Measurements from ENCODE around the gene INTS11. TPM values are rescaled to one million over a fixed set of nuclear protein-coding genes. Genes with fewer than 3 reads are reported as not detected.

The INTS11 gene
- total RNA-seq, 1 donor from 2014 or later, result 106 TPM

DNA sequence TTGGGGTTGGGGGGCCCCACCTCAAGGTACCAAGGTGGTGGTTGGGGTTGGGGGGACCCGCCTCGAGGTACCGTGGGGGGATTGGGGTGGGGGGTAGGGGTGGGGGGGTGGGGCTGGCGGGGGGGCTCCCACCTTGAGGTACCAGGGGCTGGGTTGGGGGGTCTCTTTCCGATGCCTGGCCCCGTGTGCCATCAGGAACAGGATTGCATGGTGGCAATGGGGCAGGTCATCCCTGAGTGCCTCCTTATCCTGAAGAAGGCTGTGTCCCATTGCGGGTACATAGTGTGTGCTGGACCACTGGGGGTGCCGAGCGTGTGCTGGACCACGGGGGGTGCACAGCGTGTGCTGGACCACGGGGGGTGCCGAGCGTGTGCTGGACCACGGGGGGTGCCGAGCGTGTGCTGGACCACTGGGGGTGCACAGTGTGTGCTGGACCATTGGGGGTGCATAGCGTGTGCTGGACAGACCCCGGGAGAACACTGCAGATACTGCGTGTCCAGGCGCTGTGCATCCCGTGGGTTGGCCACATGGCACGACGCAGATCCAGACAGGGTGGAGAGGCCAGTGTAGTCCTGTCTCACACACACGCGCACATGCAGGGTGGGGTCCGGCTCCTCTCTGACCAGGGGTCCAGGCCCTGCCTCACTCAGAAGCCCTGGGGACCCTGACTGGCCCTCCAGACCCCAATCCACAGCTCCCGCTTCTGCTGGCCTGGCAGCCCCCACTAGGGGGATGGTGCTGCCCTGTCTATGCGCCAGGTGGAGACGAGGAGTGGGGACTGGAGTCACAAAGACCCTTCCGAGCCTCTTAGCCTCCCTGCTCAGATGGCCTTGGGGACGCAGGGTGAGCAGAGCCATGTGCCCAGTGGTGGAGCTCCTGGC, 40.0 kb downstream of the INTS11 start:
- Mint-ChIP-seq H3K27ac (ENCODE audit: unreplicated experiment) (no peak overlapping the region), H3K9me3 (ENCODE audit: unreplicated experiment) (no peaks in the 10 kb centered on the region), H3K4me3 (ENCODE audit: unreplicated experiment) (no peak overlapping the region), H3K36me3 (ENCODE audit: unreplicated experiment) (no peaks in the 10 kb centered on the region), H3K4me1 (ENCODE audit: unreplicated experiment) (no peaks in the 10 kb centered on the region), H3K27me3 (ENCODE audit: unreplicated experiment) (no peaks in the 10 kb centered on the region)
- TF ChIP-seq, protein P1, sequence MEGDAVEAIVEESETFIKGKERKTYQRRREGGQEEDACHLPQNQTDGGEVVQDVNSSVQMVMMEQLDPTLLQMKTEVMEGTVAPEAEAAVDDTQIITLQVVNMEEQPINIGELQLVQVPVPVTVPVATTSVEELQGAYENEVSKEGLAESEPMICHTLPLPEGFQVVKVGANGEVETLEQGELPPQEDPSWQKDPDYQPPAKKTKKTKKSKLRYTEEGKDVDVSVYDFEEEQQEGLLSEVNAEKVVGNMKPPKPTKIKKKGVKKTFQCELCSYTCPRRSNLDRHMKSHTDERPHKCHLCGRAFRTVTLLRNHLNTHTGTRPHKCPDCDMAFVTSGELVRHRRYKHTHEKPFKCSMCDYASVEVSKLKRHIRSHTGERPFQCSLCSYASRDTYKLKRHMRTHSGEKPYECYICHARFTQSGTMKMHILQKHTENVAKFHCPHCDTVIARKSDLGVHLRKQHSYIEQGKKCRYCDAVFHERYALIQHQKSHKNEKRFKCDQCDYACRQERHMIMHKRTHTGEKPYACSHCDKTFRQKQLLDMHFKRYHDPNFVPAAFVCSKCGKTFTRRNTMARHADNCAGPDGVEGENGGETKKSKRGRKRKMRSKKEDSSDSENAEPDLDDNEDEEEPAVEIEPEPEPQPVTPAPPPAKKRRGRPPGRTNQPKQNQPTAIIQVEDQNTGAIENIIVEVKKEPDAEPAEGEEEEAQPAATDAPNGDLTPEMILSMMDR (IDR thresholded peaks at IDR 0.05), result no peak
- no peak for DNase-seq (ENCODE audit: extremely low spot score, unreplicated experiment)

DNA sequence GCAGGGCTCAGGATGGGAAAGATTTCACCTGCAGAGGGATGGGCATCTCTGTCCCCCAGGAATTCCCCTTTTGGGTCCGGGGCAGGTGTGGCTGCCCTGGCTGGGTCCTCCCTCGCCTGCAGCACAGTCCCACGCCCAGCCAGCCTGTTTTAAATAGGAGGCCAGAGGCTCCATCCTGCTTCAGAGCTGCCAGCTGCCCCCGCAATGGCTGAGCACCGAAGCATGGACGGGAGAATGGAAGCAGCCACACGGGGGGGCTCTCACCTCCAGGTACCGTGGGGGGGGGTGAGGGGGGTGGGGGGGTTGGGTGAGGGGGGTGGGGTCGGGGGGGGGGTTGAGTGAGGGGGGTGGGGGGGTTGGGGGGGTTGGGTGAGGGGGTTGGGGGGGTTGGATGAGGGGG, 40.6 kb downstream of the INTS11 start:
- Mint-ChIP-seq H3K9me3 (ENCODE audit: unreplicated experiment) (no peaks in the 10 kb centered on the region), H3K27me3 (ENCODE audit: unreplicated experiment) (no peaks in the 10 kb centered on the region), H3K4me3 (ENCODE audit: unreplicated experiment) (no peak overlapping the region), H3K27ac (ENCODE audit: unreplicated experiment) (no peak overlapping the region), H3K36me3 (ENCODE audit: unreplicated experiment) (no peaks in the 10 kb centered on the region), H3K4me1 (ENCODE audit: unreplicated experiment) (no peaks in the 10 kb centered on the region)
- DNase-seq (ENCODE audit: extremely low spot score, unreplicated experiment), result no peak
- TF ChIP-seq, protein P1 (IDR thresholded peaks at IDR 0.05), result no peak

DNA sequence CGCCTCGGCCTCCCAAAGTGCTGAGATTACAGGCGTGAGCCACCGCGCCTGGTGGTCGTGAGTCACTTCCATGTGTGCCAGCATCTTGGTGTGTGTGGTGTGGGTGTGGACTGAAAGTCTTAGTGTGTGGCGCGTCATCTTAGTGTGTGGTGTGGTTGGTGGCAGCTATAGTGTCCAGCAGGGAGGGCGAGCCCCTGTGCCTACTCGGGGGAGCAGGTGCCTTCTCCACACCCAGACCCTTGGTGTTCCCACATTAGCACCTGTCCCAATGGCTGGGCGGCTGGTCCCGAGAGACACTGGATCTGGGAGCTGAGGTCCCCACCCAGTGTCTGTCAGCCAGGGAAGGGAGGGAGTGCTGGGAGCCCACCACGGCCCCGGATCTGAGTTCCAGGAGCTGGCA, 41.5 kb downstream of the INTS11 start:
- no peak for DNase-seq (ENCODE audit: extremely low spot score, unreplicated experiment)
- Mint-ChIP-seq H3K4me3 (ENCODE audit: unreplicated experiment) (no peak overlapping the region), H3K27ac (ENCODE audit: unreplicated experiment) (no peak overlapping the region), H3K4me1 (ENCODE audit: unreplicated experiment) (no peaks in the 10 kb centered on the region), H3K9me3 (ENCODE audit: unreplicated experiment) (no peaks in the 10 kb centered on the region), H3K27me3 (ENCODE audit: unreplicated experiment) (no peaks in the 10 kb centered on the region), H3K36me3 (ENCODE audit: unreplicated experiment) (no peaks in the 10 kb centered on the region)
- TF ChIP-seq, protein P1 (IDR thresholded peaks at IDR 0.05), result no peak

DNA sequence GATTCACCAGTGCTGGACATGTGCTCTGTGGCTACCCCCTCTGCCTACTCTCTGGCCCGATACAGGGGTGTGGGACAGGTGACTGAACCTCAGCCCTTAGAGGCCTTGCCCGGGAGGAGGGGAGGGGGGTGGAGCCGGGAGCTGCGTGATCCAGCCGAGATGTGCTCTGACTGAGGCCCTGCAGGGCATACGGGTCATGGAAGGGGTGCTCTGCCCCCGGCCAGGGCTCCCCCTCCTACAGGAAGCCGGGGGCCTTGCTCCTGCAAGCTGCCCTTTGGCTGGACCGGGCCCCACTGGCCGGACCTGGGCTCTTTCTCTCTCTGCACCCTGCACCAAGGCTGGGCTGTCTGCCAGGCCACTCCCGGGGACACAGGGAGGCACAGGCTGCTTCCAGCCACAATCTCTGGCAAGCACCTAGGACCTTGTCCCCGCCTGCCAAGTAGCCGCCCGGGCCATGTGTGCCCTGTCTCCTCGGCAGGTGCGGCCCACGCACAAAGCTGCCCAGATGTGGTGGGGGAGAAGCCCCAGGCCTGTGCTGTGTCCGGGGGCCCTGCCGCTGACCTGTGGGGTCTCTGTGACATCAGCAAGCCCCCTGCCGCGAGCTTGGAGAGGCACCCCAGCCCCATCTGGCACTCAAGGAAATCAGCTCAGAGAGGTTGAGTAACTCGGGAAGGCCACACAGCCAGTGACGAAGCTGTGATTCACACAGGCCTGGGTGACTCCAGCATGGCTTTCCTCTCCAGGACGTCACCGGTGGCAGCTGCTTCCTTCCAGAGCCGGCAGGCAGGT, 42.7 kb downstream of the INTS11 start:
- no peak for DNase-seq (ENCODE audit: extremely low spot score, unreplicated experiment)
- Mint-ChIP-seq H3K36me3 (ENCODE audit: unreplicated experiment) (no peaks in the 10 kb centered on the region), H3K27ac (ENCODE audit: unreplicated experiment) (no peak overlapping the region)

More for the DNA sequence above, 42.7 kb downstream of the INTS11 start:
- Mint-ChIP-seq H3K9me3 (ENCODE audit: unreplicated experiment) (no peaks in the 10 kb centered on the region), H3K4me1 (ENCODE audit: unreplicated experiment) (no peaks in the 10 kb centered on the region), H3K27me3 (ENCODE audit: unreplicated experiment) (no peaks in the 10 kb centered on the region), H3K4me3 (ENCODE audit: unreplicated experiment) (no peak overlapping the region)
- TF ChIP-seq, protein P1 (IDR thresholded peaks at IDR 0.05), result no peak
